GM18511 (cell line): ENCODE results near the gene GMNN.
"Not testable (repeated sequence)": the region's sequence is repeated elsewhere in the genome, so short reads cannot be mapped to it uniquely, and the experiment has no call there.

ENCODE experiments used
- ATAC-seq: cut with Tn5 transposase; IDR thresholded peaks from one replicate; pipeline ENCODE4 v1.9.1; 2021; ENCODE audit warnings: mild to moderate bottlenecking, moderate library complexity; ENCODE audit not compliant: unreplicated experiment

GMNN gene

GRCh38 chr6:24774696-24775519, at the start of gene GMNN:
Gene GMNN, plus strand, starts transcription at chr6:24774937. Its CDS starts 2,310 bp downstream, at chr6:24777247.
- ATAC-seq, result peak; percentile 91

GRCh38 chr6:24730653-24731052, 44.1 kb upstream of the GMNN start:
- ATAC-seq, result not testable (repeated sequence)

- ATAC-seq, result not testable (repeated sequence)
Measured at GRCh38 chr6:24731456-24732134, 43.1 kb upstream of the GMNN start.

- ATAC-seq, result no peak
Measured at GRCh38 chr6:24734166-24734565, 40.6 kb upstream of the GMNN start.

GRCh38 chr6:24734710-24735109, 40.0 kb upstream of the GMNN start:
- not testable (repeated sequence) for ATAC-seq

- no peak for ATAC-seq
Measured at GRCh38 chr6:24738741-24739140, 36.0 kb upstream of the GMNN start.

- no peak for ATAC-seq
Measured at GRCh38 chr6:24740861-24741260, 33.9 kb upstream of the GMNN start.

GRCh38 chr6:24742216-24742738, 32.5 kb upstream of the GMNN start:
- ATAC-seq, result no peak

GRCh38 chr6:24743265-24743943, 31.3 kb upstream of the GMNN start:
- peak; percentile 90 for ATAC-seq

GRCh38 chr6:24743944-24744335, 30.8 kb upstream of the GMNN start:
- peak; percentile 48 for ATAC-seq

- no peak for ATAC-seq
Measured at GRCh38 chr6:24744911-24745310, 29.8 kb upstream of the GMNN start.

- ATAC-seq, result no peak
Measured at GRCh38 chr6:24749297-24749696, 25.4 kb upstream of the GMNN start.

GRCh38 chr6:24750878-24751277, 23.9 kb upstream of the GMNN start:
- ATAC-seq, result not testable (repeated sequence)

GRCh38 chr6:24752503-24752902, 22.2 kb upstream of the GMNN start:
- no peak for ATAC-seq

GRCh38 chr6:24752917-24753492, 21.7 kb upstream of the GMNN start:
- no peak for ATAC-seq

- no peak for ATAC-seq
Measured at GRCh38 chr6:24753545-24753944, 21.2 kb upstream of the GMNN start.

- ATAC-seq, result not testable (repeated sequence)
Measured at GRCh38 chr6:24754378-24754777, 20.4 kb upstream of the GMNN start.

- ATAC-seq, result no peak
Measured at GRCh38 chr6:24755279-24755678, 19.5 kb upstream of the GMNN start.

- ATAC-seq, result no peak
Measured at GRCh38 chr6:24757611-24758010, 17.1 kb upstream of the GMNN start.

GRCh38 chr6:24759718-24760117, 15.0 kb upstream of the GMNN start:
- ATAC-seq, result no peak

- no peak for ATAC-seq
Measured at GRCh38 chr6:24760210-24760609, 14.5 kb upstream of the GMNN start.
